ENCODE data around the gene XCR1. TPM values are rescaled to one million over a fixed set of nuclear protein-coding genes. Genes with fewer than 3 reads are reported as not detected.

Gene XCR1
- total RNA-seq, 1 experiment from 2014 or later, result not detected

GRCh38 chr3:46061108-46061720 is 33.9 kb upstream of the XCR1 start:
- peaks cover 6% of the 10 kb centered on the region for H3K4me1 Mint-ChIP-seq (ENCODE audit: insufficient read depth, unreplicated experiment)
- ChIA-PET CTCF (interaction anchor here (0.6 kb wide), 1 partner anchor 390 kb away, joined by 3 read pairs; no protein-coding TSS in a partner anchor), POLR2A (no interaction called here)
- no TSS peak for BruUV-seq (replicated peaks)
- no peak for DNase-seq (ENCODE audit: unreplicated experiment)
- no peak overlapping the region for H3K4me3 Mint-ChIP-seq (ENCODE audit: unreplicated experiment)
- no peaks in the 10 kb centered on the region for H3K36me3 Mint-ChIP-seq (ENCODE audit: insufficient read depth, unreplicated experiment)
- no peak for TF ChIP-seq CTCF (IDR thresholded peaks at IDR 0.05; ENCODE audit: unreplicated experiment)
- intact Hi-C loops (cut with micrococcal nuclease), result no loop called here
- peaks cover 29% of the 10 kb centered on the region for H3K27me3 Mint-ChIP-seq (ENCODE audit: insufficient read depth, unreplicated experiment)
- H3K27ac Mint-ChIP-seq (ENCODE audit: low read depth, unreplicated experiment), result no peak overlapping the region
- H3K9me3 Mint-ChIP-seq (ENCODE audit: unreplicated experiment), result no peaks in the 10 kb centered on the region

- H3K4me3 Mint-ChIP-seq (ENCODE audit: unreplicated experiment), result no peak overlapping the region
- POLR2A ChIA-PET, result no interaction called here
- no peaks in the 10 kb centered on the region for H3K36me3 Mint-ChIP-seq (ENCODE audit: insufficient read depth, unreplicated experiment)
- no peak for TF ChIP-seq CTCF (IDR thresholded peaks at IDR 0.05; ENCODE audit: unreplicated experiment)
- no peak for DNase-seq (ENCODE audit: unreplicated experiment)
- intact Hi-C loops (cut with micrococcal nuclease), result no loop called here
- no TSS peak for BruUV-seq (replicated peaks)
- peaks cover 36% of the 10 kb centered on the region for H3K27me3 Mint-ChIP-seq (ENCODE audit: insufficient read depth, unreplicated experiment)
- H3K9me3 Mint-ChIP-seq (ENCODE audit: unreplicated experiment), result no peaks in the 10 kb centered on the region
- no peak overlapping the region for H3K27ac Mint-ChIP-seq (ENCODE audit: low read depth, unreplicated experiment)
- CTCF ChIA-PET, result interaction anchor here (0.9 kb wide), 1 partner anchor 215 kb away, joined by 3 read pairs; no protein-coding TSS in a partner anchor
- H3K4me1 Mint-ChIP-seq (ENCODE audit: insufficient read depth, unreplicated experiment), result peaks cover 5% of the 10 kb centered on the region
Measured at GRCh38 chr3:46060551-46060950, 33.3 kb upstream of the XCR1 start.

- no TSS peak for BruUV-seq (replicated peaks)
- no peak for DNase-seq (ENCODE audit: unreplicated experiment)
- intact Hi-C loops (cut with micrococcal nuclease), result no loop called here
- CTCF ChIA-PET, result interaction anchor here (0.9 kb wide), 1 partner anchor 214 kb away, joined by 3 read pairs; no protein-coding TSS in a partner anchor
- Mint-ChIP-seq H3K4me1 (ENCODE audit: insufficient read depth, unreplicated experiment) (no peaks in the 10 kb centered on the region), H3K27ac (ENCODE audit: low read depth, unreplicated experiment) (no peak overlapping the region), H3K4me3 (ENCODE audit: unreplicated experiment) (no peak overlapping the region), H3K9me3 (ENCODE audit: unreplicated experiment) (no peaks in the 10 kb centered on the region), H3K27me3 (ENCODE audit: insufficient read depth, unreplicated experiment) (peaks cover 47% of the 10 kb centered on the region), H3K36me3 (ENCODE audit: insufficient read depth, unreplicated experiment) (no peaks in the 10 kb centered on the region)
- POLR2A ChIA-PET, result interaction anchor here (0.5 kb wide), 1 partner anchor 9 kb away, joined by 4 read pairs; no protein-coding TSS in a partner anchor
- TF ChIP-seq CTCF (IDR thresholded peaks at IDR 0.05; ENCODE audit: unreplicated experiment), result no peak
Measured at GRCh38 chr3:46059432-46059831, 32.1 kb upstream of the XCR1 start.

GRCh38 chr3:46058981-46059380 is 31.7 kb upstream of the XCR1 start:
- no peak overlapping the region for H3K27ac Mint-ChIP-seq (ENCODE audit: low read depth, unreplicated experiment)
- no peak for TF ChIP-seq CTCF (IDR thresholded peaks at IDR 0.05; ENCODE audit: unreplicated experiment)
- POLR2A ChIA-PET, result interaction anchor here (0.5 kb wide), 1 partner anchor 10 kb away, joined by 4 read pairs; no protein-coding TSS in a partner anchor
- H3K27me3 Mint-ChIP-seq (ENCODE audit: insufficient read depth, unreplicated experiment), result peaks cover 51% of the 10 kb centered on the region
- DNase-seq (ENCODE audit: unreplicated experiment), result no peak
- H3K4me3 Mint-ChIP-seq (ENCODE audit: unreplicated experiment), result no peak overlapping the region
- CTCF ChIA-PET, result interaction anchor here (0.7 to 0.9 kb wide), 2 partner anchors 47 to 79 kb away, joined by 3 read pairs; no protein-coding TSS in a partner anchor
- no peaks in the 10 kb centered on the region for H3K36me3 Mint-ChIP-seq (ENCODE audit: insufficient read depth, unreplicated experiment)
- H3K4me1 Mint-ChIP-seq (ENCODE audit: insufficient read depth, unreplicated experiment), result no peaks in the 10 kb centered on the region
- intact Hi-C loops (cut with micrococcal nuclease), result no loop called here
- H3K9me3 Mint-ChIP-seq (ENCODE audit: unreplicated experiment), result no peaks in the 10 kb centered on the region
- no TSS peak for BruUV-seq (replicated peaks)
